Brain microvascular endothelial cell (primary cell): ENCODE measurements around the gene SLC8A1.

Source experiments
- DNase-seq: peaks from one replicate; pipeline ENCODE4 v3.0.0-alpha.2; 2020
- H3K27ac ChIP-seq: fragments of 250-450 bp; sonication (Bioruptor Pico); 2 replicates; pipeline ENCODE4 v1.5.1; 2020; ENCODE audit warnings: mild to moderate bottlenecking, moderate library complexity
- H3K27me3 ChIP-seq: fragments of 250-450 bp; sonication (Bioruptor Pico); replicated peaks from 2 replicates; pipeline ENCODE4 v1.5.1; 2020; ENCODE audit warnings: mild to moderate bottlenecking
- H3K36me3 ChIP-seq: fragments of 250-450 bp; sonication (Bioruptor Pico); replicated peaks from 2 replicates; pipeline ENCODE4 v1.5.1; 2020; ENCODE audit warnings: mild to moderate bottlenecking
- H3K4me3 ChIP-seq: 2 replicates; pipeline ENCODE4 v1.5.1; 2011; ENCODE audit warnings: low read depth, mild to moderate bottlenecking, control low read depth, low read length, moderate library complexity
- in situ Hi-C: cut with HindIII; loops from 2 replicates; pipeline ENCODE4 v1.10.0; 2017; ENCODE audit warnings: low sequenced_read_pairs, low pct_ligation_motif_present
- TF ChIP-seq, protein P1 (sequence below): IDR thresholded peaks from 2 replicates; pipeline ENCODE4 v1.5.1; 2011; ENCODE audit warnings: low read depth, mild to moderate bottlenecking, moderate library complexity, low read length, control low read depth, inconsistent platforms; ENCODE audit errors: missing control alignments

SLC8A1 gene

DNA sequence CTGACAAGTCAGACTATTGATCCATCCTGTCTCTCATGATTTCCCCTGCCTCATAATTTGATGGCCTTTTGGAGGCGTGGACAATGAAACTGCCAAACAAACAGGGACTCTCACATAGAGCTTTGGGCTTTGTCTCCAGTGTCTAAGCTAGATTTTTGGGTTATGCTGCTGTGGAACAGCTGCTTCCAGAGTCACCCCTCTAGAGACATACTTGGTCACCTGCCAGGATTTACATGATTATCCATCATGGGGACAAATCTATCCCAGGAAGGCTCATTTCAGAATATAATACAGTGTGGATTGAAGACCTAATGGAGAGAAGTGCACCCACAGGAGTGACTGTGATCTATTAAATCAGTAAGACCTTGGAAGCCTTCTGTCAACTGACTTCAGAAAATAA lies 159.6 kb downstream of the SLC8A1 start:
- H3K4me3 ChIP-seq = no peak overlapping the region
- no peak for DNase-seq
- no peaks in the 10 kb centered on the region for H3K27me3 ChIP-seq
- in situ Hi-C loops = no loop called here
- H3K36me3 ChIP-seq = no peaks in the 10 kb centered on the region
- H3K27ac ChIP-seq = no peak overlapping the region
- TF ChIP-seq, protein P1, sequence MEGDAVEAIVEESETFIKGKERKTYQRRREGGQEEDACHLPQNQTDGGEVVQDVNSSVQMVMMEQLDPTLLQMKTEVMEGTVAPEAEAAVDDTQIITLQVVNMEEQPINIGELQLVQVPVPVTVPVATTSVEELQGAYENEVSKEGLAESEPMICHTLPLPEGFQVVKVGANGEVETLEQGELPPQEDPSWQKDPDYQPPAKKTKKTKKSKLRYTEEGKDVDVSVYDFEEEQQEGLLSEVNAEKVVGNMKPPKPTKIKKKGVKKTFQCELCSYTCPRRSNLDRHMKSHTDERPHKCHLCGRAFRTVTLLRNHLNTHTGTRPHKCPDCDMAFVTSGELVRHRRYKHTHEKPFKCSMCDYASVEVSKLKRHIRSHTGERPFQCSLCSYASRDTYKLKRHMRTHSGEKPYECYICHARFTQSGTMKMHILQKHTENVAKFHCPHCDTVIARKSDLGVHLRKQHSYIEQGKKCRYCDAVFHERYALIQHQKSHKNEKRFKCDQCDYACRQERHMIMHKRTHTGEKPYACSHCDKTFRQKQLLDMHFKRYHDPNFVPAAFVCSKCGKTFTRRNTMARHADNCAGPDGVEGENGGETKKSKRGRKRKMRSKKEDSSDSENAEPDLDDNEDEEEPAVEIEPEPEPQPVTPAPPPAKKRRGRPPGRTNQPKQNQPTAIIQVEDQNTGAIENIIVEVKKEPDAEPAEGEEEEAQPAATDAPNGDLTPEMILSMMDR = no peak

DNA sequence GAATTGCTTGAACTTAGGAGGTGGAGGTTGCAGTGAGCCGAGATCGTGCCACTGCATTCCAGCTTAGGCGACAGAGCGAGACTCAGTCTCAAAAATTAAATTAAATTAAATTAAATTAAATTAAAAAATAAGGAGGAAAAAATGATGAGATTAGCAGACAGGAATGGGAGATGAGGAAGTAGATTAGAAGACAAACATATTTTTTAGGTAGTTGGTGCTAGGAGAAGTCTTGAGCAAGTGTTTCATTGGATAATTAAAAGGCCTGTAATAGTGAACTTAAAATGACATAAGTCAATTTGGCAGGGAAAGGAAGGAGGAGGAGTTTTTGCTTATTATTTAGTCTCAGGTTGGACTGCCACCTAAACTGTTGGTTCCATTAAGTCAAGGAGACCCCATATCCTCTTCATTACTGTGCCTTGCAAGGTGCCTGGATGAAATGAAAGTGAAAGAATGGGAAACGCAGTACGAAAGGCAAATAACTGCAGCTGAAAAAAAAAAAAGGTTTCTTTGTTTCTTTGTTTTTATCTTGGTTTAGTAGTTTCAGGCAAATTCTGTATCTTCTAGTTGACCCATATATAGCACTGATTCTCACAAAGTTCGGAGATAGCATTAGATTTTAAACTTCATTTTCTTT lies 162.0 kb downstream of the SLC8A1 start:
- in situ Hi-C loops = no loop called here
- Histone ChIP-seq H3K4me3 (no peak overlapping the region), H3K36me3 (no peaks in the 10 kb centered on the region), H3K27me3 (no peaks in the 10 kb centered on the region), H3K27ac (no peak overlapping the region)
- TF ChIP-seq, protein P1 = no peak
- DNase-seq = no peak

DNA sequence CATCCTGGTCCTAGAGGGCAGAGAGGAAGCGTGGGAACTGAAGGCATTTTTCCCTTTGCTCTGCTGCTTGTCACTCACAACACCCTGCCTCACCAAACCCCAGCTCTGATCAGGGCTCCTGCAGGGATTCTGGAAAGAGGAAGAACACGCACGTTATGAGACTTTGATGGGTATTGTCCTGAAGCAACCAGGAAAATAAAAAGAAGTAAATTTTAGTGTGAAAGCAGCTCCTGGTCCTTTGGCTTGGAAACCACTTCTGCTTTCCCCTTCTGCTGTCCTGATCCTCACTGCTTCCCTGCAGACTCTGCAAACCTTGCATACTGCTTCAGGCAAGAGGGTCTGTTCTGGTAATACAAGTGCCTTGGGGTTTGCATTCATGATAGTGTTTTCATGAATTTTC lies 164.1 kb downstream of the SLC8A1 start:
- DNase-seq = no peak
- in situ Hi-C loops = no loop called here
- H3K36me3 ChIP-seq = no peaks in the 10 kb centered on the region
- no peak overlapping the region for H3K4me3 ChIP-seq
- no peaks in the 10 kb centered on the region for H3K27me3 ChIP-seq
- TF ChIP-seq, protein P1 = no peak
- H3K27ac ChIP-seq = no peak overlapping the region

DNA sequence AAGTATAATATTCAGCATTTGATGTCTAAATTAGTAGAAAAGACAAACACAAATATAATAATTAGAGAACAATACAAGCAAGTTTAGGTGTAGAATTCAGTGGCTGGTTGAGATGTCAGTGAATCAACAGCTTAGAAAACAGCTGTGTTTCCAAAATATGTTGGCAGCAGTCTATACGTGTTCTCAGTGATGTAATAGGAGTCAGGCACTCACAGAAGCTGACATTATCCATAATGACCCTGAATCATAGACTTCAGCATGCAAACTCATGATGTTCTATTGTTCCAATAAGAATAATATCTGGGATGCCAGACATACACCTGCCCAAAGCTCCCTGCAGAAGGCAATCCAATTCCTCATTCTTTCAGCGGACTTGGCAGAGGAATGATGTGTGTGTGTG lies 164.7 kb downstream of the SLC8A1 start:
- H3K36me3 ChIP-seq = no peaks in the 10 kb centered on the region
- no peak overlapping the region for H3K27ac ChIP-seq
- H3K4me3 ChIP-seq = no peak overlapping the region
- H3K27me3 ChIP-seq = no peaks in the 10 kb centered on the region
- TF ChIP-seq, protein P1 = no peak
- in situ Hi-C loops = no loop called here
- no peak for DNase-seq

DNA sequence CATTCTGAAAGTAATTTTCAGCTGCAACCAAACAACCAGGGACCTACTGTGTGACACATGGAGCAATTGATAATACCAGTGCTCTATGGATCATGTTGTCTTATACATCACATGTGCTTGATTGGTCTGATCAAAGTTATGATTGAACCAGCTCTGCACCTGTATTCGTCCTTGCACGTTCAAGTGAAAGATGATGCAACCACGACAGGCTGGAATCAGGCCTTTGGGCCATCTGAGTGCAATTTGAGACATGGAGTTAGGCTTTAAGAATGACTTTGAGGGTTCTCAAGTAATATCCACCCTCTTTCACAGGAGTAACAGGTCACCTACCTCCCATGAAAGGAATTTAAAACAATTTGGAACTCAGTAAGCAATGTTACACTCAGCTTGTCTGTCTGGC lies 165.2 kb downstream of the SLC8A1 start:
- no peaks in the 10 kb centered on the region for H3K36me3 ChIP-seq
- H3K4me3 ChIP-seq = no peak overlapping the region
- H3K27me3 ChIP-seq = no peaks in the 10 kb centered on the region
- DNase-seq = no peak
- TF ChIP-seq, protein P1 = no peak
- H3K27ac ChIP-seq = no peak overlapping the region
- in situ Hi-C loops = no loop called here

DNA sequence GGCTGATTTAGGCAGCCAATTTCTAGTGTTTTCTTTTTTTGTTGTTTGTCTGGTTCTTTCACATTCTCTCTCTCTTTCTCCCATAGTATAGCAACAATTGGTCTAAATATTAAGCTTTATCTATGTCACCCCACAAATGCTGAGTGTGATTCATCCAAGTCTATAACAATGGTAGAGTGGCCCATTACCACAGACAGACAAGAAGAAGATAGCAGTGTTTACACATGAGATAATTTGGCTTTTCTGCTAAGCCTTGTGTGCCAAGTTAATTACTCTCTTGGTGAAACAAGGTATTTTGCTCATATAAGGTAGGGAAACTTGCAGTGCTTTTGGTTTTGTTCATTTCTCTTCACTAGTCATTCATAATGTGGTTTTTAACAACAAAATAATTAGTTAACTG lies 166.5 kb downstream of the SLC8A1 start:
- Histone ChIP-seq H3K27me3 (no peaks in the 10 kb centered on the region), H3K27ac (no peak overlapping the region), H3K36me3 (no peaks in the 10 kb centered on the region), H3K4me3 (no peak overlapping the region)
- in situ Hi-C loops = no loop called here
- TF ChIP-seq, protein P1 = no peak
- no peak for DNase-seq
